Neural cell (in vitro differentiated cells): ENCODE results near the gene FANCC.

Source experiments
- CTCF ChIP-seq: fragments of 450-650 bp; IDR thresholded peaks from 2 replicates; pipeline ENCODE4 v1.5.1; 2014; ENCODE audit warnings: antibody characterized with exemption, mild to moderate bottlenecking, moderate library complexity; ENCODE audit not compliant: poor library complexity, severe bottlenecking
- EP300 ChIP-seq: fragments of 450-650 bp; conservative IDR thresholded peaks from 2 replicates; pipeline ENCODE4 v1.6.1; 2014; ENCODE audit warnings: antibody characterized with exemption, mild to moderate bottlenecking, moderate library complexity; ENCODE audit not compliant: poor library complexity, severe bottlenecking
- EZH2 ChIP-seq: fragments of 200-600, 300-800 bp; shearing (Covaris generic), sonication (generic); IDR thresholded peaks from 2 replicates; pipeline ENCODE4 v1.6.1; 2014; ENCODE audit warnings: antibody characterized with exemption, low read length, borderline replicate concordance, mild to moderate bottlenecking; ENCODE audit not compliant: insufficient read depth, poor library complexity, severe bottlenecking
- MXI1 ChIP-seq: fragments of 450-650 bp; conservative IDR thresholded peaks from 2 replicates; pipeline ENCODE4 v1.6.1; 2014; ENCODE audit warnings: antibody characterized with exemption, mild to moderate bottlenecking; ENCODE audit not compliant: poor library complexity, severe bottlenecking
- POLR2AphosphoS5 ChIP-seq: IDR thresholded peaks from 2 replicates; pipeline ENCODE4 v1.6.1; 2012
- RAD21 ChIP-seq: fragments of 450-650 bp; conservative IDR thresholded peaks from 2 replicates; pipeline ENCODE4 v1.6.1; 2014; ENCODE audit warnings: antibody characterized with exemption, mild to moderate bottlenecking, moderate library complexity
- REST ChIP-seq: IDR thresholded peaks from 2 replicates; pipeline ENCODE4 v1.6.1; 2012; ENCODE audit warnings: borderline replicate concordance
- SMC3 ChIP-seq: fragments of 450-650 bp; conservative IDR thresholded peaks from 2 replicates; pipeline ENCODE4 v1.6.1; 2014; ENCODE audit warnings: antibody characterized with exemption, mild to moderate bottlenecking, moderate library complexity; ENCODE audit not compliant: poor library complexity
- TAF1 ChIP-seq: IDR thresholded peaks from 2 replicates; pipeline ENCODE4 v1.6.1; 2012; ENCODE audit warnings: low read depth

- TF ChIP-seq EZH2 (no peak), CTCF (no peak), POLR2AphosphoS5 (no peak), RAD21 (no peak), EP300 (no peak), TAF1 (no peak), REST (no peak), MXI1 (no peak), SMC3 (no peak)
These were observed 216.2 kb downstream of the FANCC start for GRCh38 chr9:95101326-95101725.
